Measurements from ENCODE around the gene SIRT7.

SIRT7 gene

DNA sequence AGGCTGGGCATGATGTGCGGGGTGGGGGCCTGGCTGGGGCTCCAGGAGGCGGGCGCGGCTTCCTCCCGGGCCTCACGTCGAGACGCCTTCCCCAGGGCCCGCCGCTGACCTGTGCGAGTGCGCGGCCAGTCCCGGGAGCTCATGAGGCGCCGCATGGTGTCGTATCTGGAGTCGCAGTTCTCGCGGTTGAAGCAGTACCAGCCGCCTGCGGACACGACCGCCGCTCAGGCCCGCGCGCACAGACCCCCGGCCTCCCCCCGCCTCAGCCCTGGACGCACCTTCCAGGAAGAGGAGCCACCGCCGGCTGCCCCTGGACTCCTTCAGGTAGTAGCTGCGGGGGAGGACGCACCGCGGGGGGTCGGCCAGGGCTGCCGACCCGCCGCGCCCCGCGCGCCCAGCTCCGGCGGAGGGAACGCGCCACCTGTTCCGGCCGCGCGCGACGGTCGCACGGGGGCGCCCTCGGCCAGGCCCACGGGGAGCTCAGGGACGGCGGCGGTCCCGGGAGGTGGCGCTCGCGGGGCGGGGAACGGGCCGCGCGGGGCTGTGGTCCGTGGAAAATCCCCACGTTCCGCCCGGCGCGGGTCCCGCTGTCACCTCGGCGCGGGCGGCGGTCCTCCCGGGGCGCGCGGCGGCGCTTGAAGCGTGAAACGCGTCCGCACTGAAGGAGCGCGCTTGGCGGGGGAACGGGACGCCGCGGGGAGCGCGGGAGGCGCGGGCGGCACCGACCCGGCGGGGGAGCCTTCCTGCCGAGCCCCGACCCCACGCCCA lies 41.6 kb upstream of the SIRT7 start:
- Histone ChIP-seq H3K4me1 (peaks cover 0 to 29% (median 21%) of the 10 kb centered on the region in 4 donors), H3K36me3 (no peaks in the 10 kb centered on the region), H3K27ac (no peak overlapping the region), H3K27me3 (peaks cover 10 to 97% of the 10 kb centered on the region in 2 donors), H3K4me3 (peak overlapping the region; percentile 25 to 44), H3K9me3 (no peaks in the 10 kb centered on the region)
- TF ChIP-seq, protein P1, sequence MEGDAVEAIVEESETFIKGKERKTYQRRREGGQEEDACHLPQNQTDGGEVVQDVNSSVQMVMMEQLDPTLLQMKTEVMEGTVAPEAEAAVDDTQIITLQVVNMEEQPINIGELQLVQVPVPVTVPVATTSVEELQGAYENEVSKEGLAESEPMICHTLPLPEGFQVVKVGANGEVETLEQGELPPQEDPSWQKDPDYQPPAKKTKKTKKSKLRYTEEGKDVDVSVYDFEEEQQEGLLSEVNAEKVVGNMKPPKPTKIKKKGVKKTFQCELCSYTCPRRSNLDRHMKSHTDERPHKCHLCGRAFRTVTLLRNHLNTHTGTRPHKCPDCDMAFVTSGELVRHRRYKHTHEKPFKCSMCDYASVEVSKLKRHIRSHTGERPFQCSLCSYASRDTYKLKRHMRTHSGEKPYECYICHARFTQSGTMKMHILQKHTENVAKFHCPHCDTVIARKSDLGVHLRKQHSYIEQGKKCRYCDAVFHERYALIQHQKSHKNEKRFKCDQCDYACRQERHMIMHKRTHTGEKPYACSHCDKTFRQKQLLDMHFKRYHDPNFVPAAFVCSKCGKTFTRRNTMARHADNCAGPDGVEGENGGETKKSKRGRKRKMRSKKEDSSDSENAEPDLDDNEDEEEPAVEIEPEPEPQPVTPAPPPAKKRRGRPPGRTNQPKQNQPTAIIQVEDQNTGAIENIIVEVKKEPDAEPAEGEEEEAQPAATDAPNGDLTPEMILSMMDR (IDR thresholded peaks at IDR 0.05), result peak; percentile 56 to 96
- DNase-seq, result peak in 1 of 2 donors; percentile 46
- intact Hi-C loops (cut with DNase I; ENCODE audit: low total_unique reads), result loop anchor here (2.0 to 10.0 kb wide), 2 partner anchors 61 to 195 kb away; no protein-coding TSS in a partner anchor

DNA sequence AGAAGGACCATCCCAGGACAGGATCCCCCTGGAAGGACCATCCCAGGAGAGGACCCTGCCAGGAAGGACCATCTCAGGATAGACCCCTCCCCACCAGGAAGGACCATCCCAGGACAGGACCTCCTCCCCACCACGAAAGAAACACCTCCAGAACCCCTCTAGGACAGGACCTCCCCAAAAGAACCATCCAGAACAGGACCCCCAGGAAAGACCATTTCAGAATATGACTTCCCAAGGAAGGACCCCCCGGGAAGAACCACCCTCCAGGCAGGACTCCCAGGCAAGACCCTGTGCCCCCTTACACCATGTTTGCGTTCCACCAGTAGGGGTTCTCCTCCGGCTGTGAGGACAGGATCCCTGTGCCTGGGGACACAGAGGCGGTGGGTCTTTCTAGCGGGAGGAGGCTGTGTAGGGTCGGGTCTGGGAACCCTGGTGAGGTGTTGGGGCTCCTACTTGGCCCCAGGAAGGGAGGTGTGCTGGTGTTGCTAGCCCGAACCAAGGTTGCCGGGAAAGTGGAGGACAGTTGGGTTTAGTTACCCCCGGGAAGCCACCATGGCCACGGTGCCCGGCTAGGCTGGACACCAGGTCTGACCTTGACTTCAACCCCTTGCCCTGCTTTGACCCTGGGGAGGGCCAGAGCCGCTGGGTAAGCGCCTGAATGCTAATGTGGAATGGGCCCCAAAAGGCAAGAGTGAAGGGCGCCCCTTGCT lies 40.8 kb upstream of the SIRT7 start:
- Histone ChIP-seq H3K4me1 (peaks cover 0 to 29% (median 21%) of the 10 kb centered on the region in 4 donors), H3K4me3 (no peak overlapping the region), H3K9me3 (no peaks in the 10 kb centered on the region), H3K27ac (no peak overlapping the region), H3K27me3 (peaks cover 10 to 97% of the 10 kb centered on the region in 2 donors), H3K36me3 (no peaks in the 10 kb centered on the region)
- DNase-seq, result no peak
- intact Hi-C loops (cut with DNase I; ENCODE audit: low total_unique reads), result loop anchor here (2.0 kb wide), 1 partner anchor 62 kb away; no protein-coding TSS in a partner anchor
- TF ChIP-seq, protein P1 (IDR thresholded peaks at IDR 0.05), result no peak

DNA sequence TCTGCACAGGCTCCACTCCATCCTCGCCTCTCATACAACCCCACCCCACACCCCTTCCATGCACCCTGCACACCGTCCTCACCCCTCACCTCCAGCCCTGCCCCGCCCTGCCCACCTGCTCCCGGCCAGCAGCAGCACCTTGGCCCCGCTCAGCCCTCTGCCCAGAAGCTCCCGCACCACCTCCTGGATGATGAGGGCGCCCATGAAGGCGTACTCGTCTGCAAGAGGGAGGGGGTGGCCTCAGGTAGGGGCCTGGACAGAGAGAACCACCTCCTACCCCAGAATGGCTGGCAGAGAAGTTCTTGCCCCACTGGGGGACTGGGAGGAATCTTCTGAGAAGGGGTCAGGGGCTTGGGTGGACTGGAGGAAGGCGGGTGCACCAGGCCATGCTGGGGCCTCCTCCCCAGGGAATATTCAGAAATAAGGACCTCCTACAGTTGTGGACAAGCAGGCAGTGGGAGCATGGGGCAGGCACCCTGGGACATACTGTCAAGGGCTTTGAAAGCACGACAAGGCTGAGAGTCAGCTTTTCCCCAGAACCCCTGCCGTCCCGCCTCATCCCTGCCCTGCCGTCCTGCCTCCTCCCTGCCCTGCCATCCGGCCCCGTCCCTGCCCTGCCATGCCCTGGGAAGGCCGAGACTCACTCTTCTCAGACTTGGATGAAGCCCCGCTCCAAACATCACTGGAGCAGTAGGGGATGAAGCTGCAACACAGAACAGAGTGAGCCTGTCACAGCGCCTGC lies 39.9 kb upstream of the SIRT7 start:
- intact Hi-C loops (cut with DNase I; ENCODE audit: low total_unique reads), result loop anchor here (2.0 kb wide), 1 partner anchor 63 kb away; no protein-coding TSS in a partner anchor
- TF ChIP-seq, protein P1 (IDR thresholded peaks at IDR 0.05), result no peak
- H3K4me3 ChIP-seq, result no peak overlapping the region
- H3K27ac ChIP-seq, result no peak overlapping the region
- H3K9me3 ChIP-seq, result no peaks in the 10 kb centered on the region
- no peak for DNase-seq
- H3K36me3 ChIP-seq, result no peaks in the 10 kb centered on the region
- peaks cover 0 to 29% (median 21%) of the 10 kb centered on the region in 4 donors for H3K4me1 ChIP-seq
- H3K27me3 ChIP-seq, result peaks cover 10 to 92% of the 10 kb centered on the region in 2 donors

DNA sequence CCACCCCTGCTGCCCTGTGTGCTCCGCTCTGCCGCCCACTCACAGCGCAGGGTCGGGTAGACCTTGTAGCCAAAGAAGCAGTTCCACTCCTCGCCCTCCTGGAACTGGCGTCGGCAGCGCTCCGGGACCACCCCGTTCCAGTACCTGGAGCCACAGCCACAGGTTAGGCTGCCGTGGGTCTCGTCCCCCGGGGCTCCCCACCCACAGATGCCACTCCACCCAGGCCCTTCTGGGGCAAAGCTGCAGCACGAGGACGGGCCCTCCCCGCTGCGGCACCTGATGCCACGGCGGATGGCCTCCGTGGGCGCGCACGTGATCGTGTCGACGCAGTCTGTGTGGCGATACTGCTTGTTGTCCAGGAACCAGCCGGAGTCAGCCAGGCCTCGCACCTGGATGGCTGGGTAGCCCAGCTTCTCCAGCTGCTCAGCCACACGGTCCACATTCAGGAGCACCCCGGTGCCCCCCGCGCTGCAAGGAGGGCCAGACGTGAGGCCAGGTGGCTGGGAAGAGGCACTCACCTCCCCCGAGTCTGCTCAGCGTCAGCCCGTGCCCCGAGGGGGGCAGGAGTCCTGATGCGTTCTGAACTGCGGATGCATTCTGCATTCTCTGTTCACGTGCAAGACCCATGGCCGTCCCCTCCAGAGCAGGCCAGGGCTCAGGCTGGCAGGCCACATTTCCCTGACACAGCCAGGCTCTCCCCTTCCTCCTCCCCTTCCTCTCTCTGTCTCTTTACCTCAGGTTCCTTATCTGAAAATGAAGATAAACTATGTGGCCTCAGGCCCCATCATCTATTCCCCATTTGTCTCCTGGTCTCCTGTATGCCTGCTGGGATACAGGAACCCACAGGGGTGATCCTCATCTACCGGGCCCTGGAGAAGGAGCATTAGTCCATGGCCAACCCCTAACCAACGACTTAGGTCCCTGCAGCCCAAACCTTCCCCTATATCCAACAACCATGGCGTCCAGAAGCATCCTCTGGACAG lies 38.9 kb upstream of the SIRT7 start:
- peaks cover 9 to 87% of the 10 kb centered on the region in 2 donors for H3K27me3 ChIP-seq
- no peak overlapping the region for H3K4me3 ChIP-seq
- TF ChIP-seq, protein P1 (IDR thresholded peaks at IDR 0.05), result no peak
- no peak for DNase-seq
- intact Hi-C loops (cut with DNase I; ENCODE audit: low total_unique reads), result no loop called here
- no peaks in the 10 kb centered on the region for H3K36me3 ChIP-seq
- no peak overlapping the region for H3K27ac ChIP-seq
- H3K9me3 ChIP-seq, result no peaks in the 10 kb centered on the region
- H3K4me1 ChIP-seq, result peaks cover 0 to 28% (median 21%) of the 10 kb centered on the region in 4 donors
